Posterior vena cava (tissue), 2 donors: ENCODE results near the gene CYBRD1. TPM values are rescaled to one million over a fixed set of nuclear protein-coding genes. Genes with fewer than 3 reads are reported as not detected.
"Not testable (repeated sequence)": the region's sequence is repeated elsewhere in the genome, so short reads cannot be mapped to it uniquely, and the experiment has no call there.

Experiments used
- DNase-seq: peaks from one replicate; pipeline ENCODE4 v3.0.0-alpha.2; 2020; ENCODE audit warnings: low spot score
- intact Hi-C, 2 donors: fragments of 100-400 bp; cut with DNase I; formaldehyde crosslinking; loops; one replicate each; pipeline versions ENCODE4 v1.14.1 to v1.14.2; 2022 to 2023
- long read RNA-seq, 2 donors: library from polyadenylated mRNA; unstranded; transcript quantifications; one replicate each; pipeline ENCODE4 v2.0.0, GENCODE V29; 2020 to 2021
- total RNA-seq, 2 donors: library from RNA; stranded (reverse); fragmentation: NEBNext Ultra II Directional; extraction: Animal tissue kit (Norgen Biotek cat#: 25700); gene quantifications; one replicate each; pipeline ENCODE4 v1.2.1, GENCODE V29; 2021
- donor health status: DM: yes; HTN: yes; CAD: no.
- donor health status: DM: yes; HTN: yes; CAD: no.

CYBRD1 gene
- total RNA-seq = 100 to 1,000 TPM; 212 to 296 TPM
- long read RNA-seq, donor 1, full-length matches to known transcripts = 34 of 71 reads
- long read RNA-seq, donor 1, partial matches to known transcripts = 6 of 71 reads
- long read RNA-seq, donor 1, other reads (novel, unspliced or antisense) = 31 of 71 reads
- long read RNA-seq, donor 2, full-length matches to known transcripts = 32 of 51 reads
- long read RNA-seq, donor 2, partial matches to known transcripts = 0 of 51 reads
- long read RNA-seq, donor 2, other reads (novel, unspliced or antisense) = 19 of 51 reads

GRCh38 chr2:171522052-171522787, at the start of gene CYBRD1:
TSS of gene CYBRD1 (plus strand) at chr2:171522474. CDS start at chr2:171522546, 72 bp downstream.
- intact Hi-C loops = no loop called here
- peak; percentile 97 for DNase-seq

DNA sequence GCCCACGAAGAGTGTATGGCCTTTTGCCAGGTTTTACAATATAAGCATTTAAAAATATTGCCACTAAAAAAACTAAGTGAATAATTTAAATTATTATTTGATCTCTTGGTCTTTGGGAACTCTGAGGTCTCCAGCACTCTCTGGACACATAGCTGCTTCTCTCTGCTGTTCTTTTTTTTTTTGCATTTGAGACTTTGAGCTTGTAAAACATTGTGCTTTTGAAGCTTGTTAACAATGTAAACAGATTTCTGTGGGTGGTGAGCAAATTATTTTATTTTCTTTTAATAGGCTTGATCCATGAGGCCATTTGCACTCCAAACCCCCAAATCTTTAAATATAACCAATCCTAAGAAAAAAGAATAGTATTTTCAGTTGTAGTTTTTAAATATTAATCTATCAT, 46.3 kb upstream of the CYBRD1 start:
- DNase-seq = no peak
- intact Hi-C loops = no loop called here

DNA sequence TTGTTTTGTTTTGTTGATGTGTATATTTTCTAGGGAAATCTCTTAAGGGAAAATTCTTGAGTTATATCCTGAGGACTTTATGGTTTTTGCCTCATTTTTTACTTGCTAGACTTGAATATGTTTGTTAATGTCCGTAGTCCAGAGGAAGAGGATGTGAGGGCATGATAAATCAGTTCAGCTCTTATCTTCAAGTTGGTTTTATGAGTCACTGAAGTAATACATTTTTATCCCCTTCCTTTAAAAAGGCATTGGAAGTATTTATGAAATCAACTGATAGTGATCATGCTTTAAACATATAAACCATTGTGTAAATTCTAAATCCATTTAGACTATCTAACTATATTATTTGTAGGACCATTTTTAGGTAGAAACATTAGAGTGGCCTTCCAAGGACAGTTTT, 43.9 kb upstream of the CYBRD1 start:
- intact Hi-C loops = no loop called here

GRCh38 chr2:171479154-171479814, 43.0 kb upstream of the CYBRD1 start:
- no peak for DNase-seq
- intact Hi-C loops = no loop called here

More for the DNA sequence above, 43.9 kb upstream of the CYBRD1 start:
- no peak for DNase-seq

GRCh38 chr2:171480908-171481307, 41.4 kb upstream of the CYBRD1 start:
- DNase-seq = no peak
- intact Hi-C loops = no loop called here

DNA sequence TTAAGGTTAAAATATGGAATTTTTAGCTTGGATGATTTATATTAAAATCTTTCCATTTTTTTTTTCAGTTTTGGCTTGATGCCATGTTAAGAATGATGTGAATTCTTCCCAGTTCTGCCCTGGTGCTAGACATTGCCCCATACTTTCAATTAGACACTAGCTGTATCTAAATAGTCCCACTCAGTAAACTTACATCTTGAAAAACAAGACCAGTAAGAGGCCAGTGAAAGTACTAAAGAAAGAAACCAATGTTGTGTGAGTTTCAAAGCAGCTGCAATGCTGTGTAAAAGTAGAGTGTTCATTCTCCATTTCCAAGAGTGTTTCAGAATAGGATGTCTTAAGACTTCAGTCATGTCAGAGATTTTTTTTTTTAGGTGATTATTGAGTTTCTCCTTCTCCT, 40.0 kb upstream of the CYBRD1 start:
- intact Hi-C loops = no loop called here
- DNase-seq = no peak

DNA sequence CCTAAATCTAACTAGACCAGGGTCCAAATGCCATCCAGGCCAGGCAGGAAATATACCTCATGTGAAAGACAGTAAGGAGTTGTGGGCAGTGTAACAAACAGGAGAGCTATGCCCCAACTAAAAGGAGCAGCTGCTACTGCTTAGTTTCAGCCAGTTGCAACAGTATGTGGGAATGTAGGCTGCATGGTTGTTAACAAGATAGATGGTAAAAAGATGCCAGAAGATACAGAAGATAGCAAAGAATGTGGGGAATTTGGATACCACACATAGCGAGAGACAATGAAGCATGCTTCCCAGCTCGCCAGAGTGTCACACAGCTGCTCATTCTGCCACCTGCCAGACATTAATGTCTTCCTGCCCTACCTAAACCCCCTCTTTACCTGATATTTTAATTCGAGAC, 39.4 kb upstream of the CYBRD1 start:
- DNase-seq = no peak
- intact Hi-C loops = no loop called here

DNA sequence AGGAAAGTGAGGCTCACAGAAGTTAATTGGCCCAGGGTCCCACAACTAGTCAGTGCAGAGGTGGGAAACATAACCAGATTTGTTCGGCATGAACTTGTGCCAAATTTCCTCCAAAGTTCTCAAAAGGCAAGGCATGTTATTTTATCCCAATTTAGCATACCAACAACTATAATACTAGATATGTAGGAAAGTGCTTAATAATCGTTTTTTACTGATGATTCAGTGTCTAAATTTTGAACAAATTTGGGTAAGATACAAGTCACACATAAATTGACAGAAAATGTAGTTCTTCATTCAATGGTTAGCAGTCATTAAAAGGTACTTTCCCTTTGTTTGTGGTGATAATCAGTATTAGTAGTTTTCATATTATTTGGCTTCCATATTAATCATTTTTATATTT, 38.5 kb upstream of the CYBRD1 start:
- intact Hi-C loops = no loop called here
- no peak for DNase-seq

DNA sequence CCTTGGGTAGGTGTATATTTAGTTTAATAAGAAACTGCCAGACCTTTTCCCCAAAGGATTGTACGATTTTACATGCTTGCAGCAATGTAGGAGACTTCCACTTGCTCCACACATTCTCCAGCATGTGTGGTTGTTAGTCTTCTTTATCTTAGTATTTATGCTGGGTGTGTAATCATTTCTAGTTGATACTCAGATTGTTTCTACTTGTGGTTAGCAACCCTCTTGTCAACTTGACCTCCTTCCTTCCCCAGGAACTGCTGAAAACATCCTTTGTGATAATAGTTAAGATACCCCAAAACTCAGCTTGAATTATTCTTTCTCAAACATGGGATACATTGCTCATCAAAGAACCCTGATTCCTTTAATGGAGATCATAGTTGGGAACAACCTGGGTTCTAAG, 37.2 kb upstream of the CYBRD1 start:
- intact Hi-C loops = no loop called here
- no peak for DNase-seq

GRCh38 chr2:171487201-171487600, 35.1 kb upstream of the CYBRD1 start:
- DNase-seq = no peak
- intact Hi-C loops = no loop called here

- DNase-seq = no peak
- intact Hi-C loops = no loop called here
Observed at GRCh38 chr2:171487803-171488259, 34.4 kb upstream of the CYBRD1 start.

DNA sequence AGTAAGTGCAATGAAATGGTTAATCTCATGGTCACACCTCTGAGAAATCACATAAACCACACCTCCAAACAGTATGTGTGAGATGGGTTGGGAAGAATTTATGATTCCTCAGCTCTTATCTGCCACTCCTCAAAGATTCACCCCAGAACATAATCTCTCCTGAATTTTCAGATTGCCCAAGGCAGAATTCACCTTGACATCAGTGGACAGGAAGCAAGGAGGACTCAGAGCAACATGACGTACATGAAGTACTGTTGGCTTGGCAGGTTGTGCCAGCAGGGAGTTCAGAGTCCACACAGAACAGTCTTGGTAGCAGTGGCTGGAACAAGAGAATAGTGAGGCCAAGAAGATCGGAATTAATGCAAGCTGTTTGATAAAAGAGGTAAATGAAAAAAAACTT, 31.7 kb upstream of the CYBRD1 start:
- intact Hi-C loops = no loop called here
- no peak for DNase-seq

DNA sequence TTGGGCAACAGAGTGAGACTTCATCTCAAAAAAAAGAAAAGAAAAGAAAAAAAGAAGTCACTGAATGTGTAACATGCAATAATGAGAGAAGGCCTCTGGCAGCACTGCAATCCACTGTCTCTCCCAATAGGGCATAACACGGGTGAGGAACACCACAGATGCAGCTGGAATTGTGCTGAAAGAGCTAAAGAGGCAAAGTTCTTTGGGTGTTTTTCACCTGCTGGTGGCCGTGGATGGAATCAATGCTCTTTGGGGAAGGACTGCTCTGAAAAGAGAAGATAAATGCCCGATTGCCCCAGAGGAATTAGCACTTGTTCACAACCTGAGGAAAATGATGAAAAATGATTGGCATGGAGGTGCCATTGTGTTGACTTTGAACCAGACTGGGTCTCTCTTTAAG, 31.0 kb upstream of the CYBRD1 start:
- no peak for DNase-seq
- intact Hi-C loops = no loop called here

DNA sequence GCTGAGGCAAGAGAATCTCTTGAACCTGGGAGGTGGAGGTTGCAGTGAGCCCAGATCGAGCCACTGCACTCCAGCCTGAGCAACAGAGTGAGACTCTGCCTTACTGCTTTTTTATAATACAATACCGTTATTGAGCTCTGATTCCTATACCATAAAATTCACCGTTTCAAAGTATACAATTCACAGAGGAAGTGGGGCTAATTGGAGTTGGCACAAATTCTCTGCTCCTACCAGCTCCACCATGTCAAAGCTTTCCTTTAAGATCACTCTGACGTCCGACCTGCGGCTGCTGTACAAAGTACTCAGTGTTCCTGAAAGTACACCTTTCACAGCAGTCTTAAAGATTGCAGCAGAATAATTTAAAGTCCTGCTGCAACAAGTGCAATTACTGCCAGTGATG, 29.6 kb upstream of the CYBRD1 start:
- intact Hi-C loops = no loop called here
- DNase-seq = no peak

DNA sequence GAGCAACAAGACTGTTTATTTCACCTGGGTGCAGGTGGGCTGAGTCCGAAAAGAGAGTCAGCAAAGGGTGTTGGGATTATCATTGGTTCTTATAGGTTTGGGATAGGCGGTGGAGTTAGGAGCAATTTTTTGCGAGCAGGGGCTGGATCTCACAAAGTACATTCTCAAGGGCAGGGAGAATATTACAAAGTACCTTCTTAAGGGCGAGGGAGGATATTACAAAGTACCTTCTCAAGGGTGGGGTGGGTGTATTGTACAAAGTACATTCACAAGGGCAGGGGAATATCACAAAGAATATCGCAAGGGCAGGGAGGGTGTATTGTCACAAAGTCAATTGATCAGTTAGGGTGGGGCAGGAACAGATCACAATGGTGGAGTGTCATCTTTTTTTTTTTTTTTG, 24.6 kb upstream of the CYBRD1 start:
- intact Hi-C loops, DNase-seq: not testable (repeated sequence)

DNA sequence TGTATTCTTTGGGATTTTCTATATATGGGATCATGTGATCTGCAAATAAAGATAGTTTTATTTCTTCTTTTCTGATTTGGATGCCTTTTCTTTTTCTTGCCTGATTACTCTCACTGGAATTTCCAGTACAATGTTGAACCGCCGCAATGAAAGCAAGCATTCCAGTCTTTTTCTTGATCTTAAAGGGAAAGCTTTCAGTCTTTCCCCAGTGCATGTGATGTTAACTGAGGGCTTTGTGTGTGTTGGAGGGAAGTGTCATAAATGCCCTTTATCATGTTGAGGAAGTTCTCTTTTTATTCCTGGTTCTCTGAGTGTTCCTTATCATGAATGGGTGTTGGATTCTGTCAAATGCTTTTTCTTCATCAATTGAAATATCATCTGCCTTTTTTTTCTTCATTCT, 16.9 kb upstream of the CYBRD1 start:
- intact Hi-C loops = no loop called here
- DNase-seq = no peak

DNA sequence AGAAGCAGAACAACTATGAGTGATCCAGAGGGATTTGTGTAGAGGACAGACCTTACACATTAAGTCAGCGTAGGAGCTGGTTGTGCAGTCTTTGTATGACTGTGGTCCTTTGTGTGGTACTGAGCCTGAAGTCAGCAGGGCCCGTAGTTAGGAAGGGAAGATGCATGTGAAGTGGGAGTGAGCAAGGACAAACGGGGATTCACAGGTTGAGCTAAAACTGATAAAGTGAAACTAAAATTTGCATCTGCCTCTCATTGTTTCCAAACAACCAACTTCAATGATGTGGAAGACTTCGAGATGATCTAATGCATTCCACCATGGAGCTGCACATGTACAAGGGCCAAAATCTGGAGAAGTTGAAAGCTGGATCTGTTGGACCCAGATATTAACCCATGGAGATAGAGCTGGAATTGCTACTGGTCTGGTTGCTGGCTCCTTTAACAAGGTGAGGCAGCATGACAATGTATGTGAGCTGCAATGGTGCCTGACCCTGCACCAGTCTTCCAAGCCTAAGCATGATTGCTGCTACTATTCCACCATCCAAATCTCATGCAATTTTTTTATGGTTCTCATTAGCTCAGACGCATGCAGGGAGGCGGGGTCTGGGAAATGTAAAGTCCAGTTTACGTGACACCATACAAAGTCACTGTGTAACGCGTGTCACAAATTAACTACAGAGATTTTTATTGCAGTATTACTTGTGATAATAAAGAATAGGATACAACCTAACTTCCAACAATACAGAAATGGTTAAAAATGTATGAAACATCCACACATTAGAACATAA, 12.1 kb upstream of the CYBRD1 start:
- intact Hi-C loops = no loop called here

GRCh38 chr2:171512014-171512413, 10.3 kb upstream of the CYBRD1 start:
- DNase-seq = no peak
- intact Hi-C loops = no loop called here

More for the DNA sequence above, 12.1 kb upstream of the CYBRD1 start:
- no peak for DNase-seq

- no peak for DNase-seq
- intact Hi-C loops = no loop called here
Observed at GRCh38 chr2:171512683-171513195, 9.5 kb upstream of the CYBRD1 start.
